H9 (cell line): ENCODE measurements around the gene TMEM176B. TPM values are rescaled to one million over a fixed set of nuclear protein-coding genes. Genes with fewer than 3 reads are reported as not detected.

Experiments
- DNase-seq: peaks from one replicate; pipeline ENCODE4 v3.0.0-alpha.2; 2017
- H2AFZ ChIP-seq: one replicate; pipeline ENCODE4 v1.6.1; 2013; ENCODE audit warnings: mild to moderate bottlenecking, low read length, control low read depth, moderate library complexity
- H2AK5ac ChIP-seq: 2 replicates; pipeline ENCODE4 v1.6.1; 2013; ENCODE audit warnings: low read length, control low read depth, mixed read lengths; ENCODE audit not compliant: insufficient read length
- H2BK120ac ChIP-seq: one replicate; pipeline ENCODE4 v1.6.1; 2013; ENCODE audit warnings: low read depth, mild to moderate bottlenecking, low read length, control low read depth, inconsistent platforms; ENCODE audit not compliant: poor library complexity, severe bottlenecking
- H2BK12ac ChIP-seq: 2 replicates; pipeline ENCODE4 v1.6.1; 2013; ENCODE audit warnings: low read length, control low read depth, mixed read lengths, low read depth; ENCODE audit not compliant: insufficient read length
- H2BK15ac ChIP-seq: 2 replicates; pipeline ENCODE4 v1.6.1; 2013; ENCODE audit warnings: low read depth, low read length, control low read depth
- H2BK20ac ChIP-seq: one replicate; pipeline ENCODE4 v1.6.1; 2013; ENCODE audit warnings: low read depth, mild to moderate bottlenecking, low read length, control low read depth, inconsistent platforms; ENCODE audit not compliant: poor library complexity, severe bottlenecking
- H2BK5ac ChIP-seq: 2 replicates; pipeline ENCODE4 v1.6.1; 2013; ENCODE audit warnings: low read length, control low read depth, mixed read lengths; ENCODE audit not compliant: insufficient read length
- H3K14ac ChIP-seq: 2 replicates; pipeline ENCODE4 v1.6.1; 2013; ENCODE audit warnings: low read length, control low read depth; ENCODE audit not compliant: insufficient read depth
- H3K18ac ChIP-seq: 2 replicates; pipeline ENCODE4 v1.6.1; 2013; ENCODE audit warnings: low read depth, mild to moderate bottlenecking, mixed read lengths, low read length, control low read depth; ENCODE audit not compliant: insufficient read length
- H3K23ac ChIP-seq: 2 replicates; pipeline ENCODE4 v1.6.1; 2013; ENCODE audit warnings: low read length, control low read depth, mixed read lengths, low read depth; ENCODE audit not compliant: insufficient read length
- H3K23me2 ChIP-seq: 2 replicates; pipeline ENCODE4 v1.6.1; 2013; ENCODE audit warnings: low read depth, mild to moderate bottlenecking, mixed read lengths, low read length, control low read depth; ENCODE audit not compliant: insufficient read length, poor library complexity, severe bottlenecking
- H3K27ac ChIP-seq: 2 replicates; pipeline ENCODE4 v1.5.1; 2013; ENCODE audit warnings: low read length, control low read depth, mixed read lengths, low read depth; ENCODE audit not compliant: insufficient read length
- H3K27me3 ChIP-seq: 2 replicates; pipeline ENCODE4 v1.6.1; 2013; ENCODE audit warnings: low read length, control low read depth, inconsistent platforms; ENCODE audit not compliant: insufficient read depth
- H3K4ac ChIP-seq: 2 replicates; pipeline ENCODE4 v1.6.1; 2013; ENCODE audit warnings: low read depth, mild to moderate bottlenecking, control low read depth, inconsistent platforms, low read length, moderate library complexity
- H3K4me1 ChIP-seq: 2 replicates; pipeline ENCODE4 v1.6.1; 2013; ENCODE audit warnings: low read length, control low read depth, inconsistent platforms; ENCODE audit not compliant: insufficient read depth
- H3K4me2 ChIP-seq: 2 replicates; pipeline ENCODE4 v1.6.1; 2013; ENCODE audit warnings: low read length, control low read depth, mixed read lengths; ENCODE audit not compliant: insufficient read length, insufficient read depth
- H3K56ac ChIP-seq: 2 replicates; pipeline ENCODE4 v1.6.1; 2013; ENCODE audit warnings: low read depth, mild to moderate bottlenecking, mixed read lengths, low read length, control low read depth; ENCODE audit not compliant: insufficient read length
- H3K79me1 ChIP-seq: 2 replicates; pipeline ENCODE4 v1.6.1; 2013; ENCODE audit warnings: low read depth, mild to moderate bottlenecking, moderate library complexity, low read length, control low read depth, inconsistent platforms; ENCODE audit not compliant: insufficient read depth, poor library complexity, severe bottlenecking
- H3K79me2 ChIP-seq: 2 replicates; pipeline ENCODE4 v1.6.1; 2013; ENCODE audit warnings: low read length, control low read depth, inconsistent platforms; ENCODE audit not compliant: insufficient read depth
- H3K9ac ChIP-seq: 2 replicates; pipeline ENCODE4 v1.6.1; 2013; ENCODE audit warnings: low read length, control low read depth, mixed read lengths; ENCODE audit not compliant: insufficient read length; ENCODE audit errors: extremely low read depth
- H3K9me3 ChIP-seq: one replicate; pipeline ENCODE4 v1.6.1; 2013; ENCODE audit warnings: low read depth, low read length, inconsistent platforms; ENCODE audit not compliant: control insufficient read depth
- H3T11ph ChIP-seq: one replicate; pipeline ENCODE4 v1.6.1; 2013; ENCODE audit warnings: mild to moderate bottlenecking, low read length, control low read depth, inconsistent platforms
- H4K20me1 ChIP-seq: one replicate; pipeline ENCODE4 v1.6.1; 2013; ENCODE audit not compliant: control insufficient read depth, insufficient read length, insufficient read depth
- H4K5ac ChIP-seq: 2 replicates; pipeline ENCODE4 v1.6.1; 2013; ENCODE audit warnings: low read depth, mild to moderate bottlenecking, mixed read lengths, low read length, control low read depth; ENCODE audit not compliant: insufficient read length
- H4K8ac ChIP-seq: replicated peaks from 2 replicates; pipeline ENCODE4 v1.6.1; 2013; ENCODE audit warnings: low read length, control low read depth, mixed read lengths, low read depth; ENCODE audit not compliant: insufficient read length
- H4K91ac ChIP-seq: 2 replicates; pipeline ENCODE4 v1.6.1; 2013; ENCODE audit warnings: low read depth, mild to moderate bottlenecking, moderate library complexity, mixed read lengths, low read length, control low read depth; ENCODE audit not compliant: insufficient read length
- H3K27ac Mint-ChIP-seq, 3 experiments: 2 replicates in 2 of 3; 3 replicates in 1 of 3; pipeline ENCODE4 v1.8.0; 2020 to 2021; ENCODE audit warnings: mixed read lengths in 3 of 3, mild to moderate bottlenecking in 1 of 3, moderate library complexity in 1 of 3
- H3K27me3 Mint-ChIP-seq: 2 replicates; pipeline ENCODE4 v1.8.0; 2021; ENCODE audit warnings: low read depth, mild to moderate bottlenecking, moderate library complexity, mixed read lengths
- H3K36me3 Mint-ChIP-seq, 3 experiments: 2 replicates in 2 of 3; 3 replicates in 1 of 3; pipeline ENCODE4 v1.8.0; 2020 to 2021; ENCODE audit warnings: low read depth in 3 of 3, mixed read lengths in 3 of 3; ENCODE audit not compliant: insufficient read depth in 1 of 3
- H3K4me1 Mint-ChIP-seq, 2 experiments: 2 replicates each; pipeline ENCODE4 v1.8.0; 2020; ENCODE audit warnings: mixed read lengths in 2 of 2
- H3K4me3 Mint-ChIP-seq, 2 experiments: 2 replicates in 1 of 2; 3 replicates in 1 of 2; pipeline ENCODE4 v1.8.0; 2020 to 2021; ENCODE audit warnings: mild to moderate bottlenecking in 2 of 2, mixed read lengths in 2 of 2, moderate library complexity in 1 of 2
- H3K9me3 Mint-ChIP-seq, 2 experiments: 2 replicates in 1 of 2; 3 replicates in 1 of 2; pipeline ENCODE4 v1.8.0; 2020; ENCODE audit warnings: mild to moderate bottlenecking in 2 of 2, mixed read lengths in 2 of 2, moderate library complexity in 1 of 2
- WGBS: extraction: QIAGEN DNeasy Blood & Tissue Kit; methylation state at CpG from one replicate; pipeline ENCODE4 v1.1.7; 2013; ENCODE audit warnings: missing lambda C conversion rate, low lambda C conversion rate, mixed read lengths; ENCODE audit not compliant: insufficient read length; ENCODE audit errors: extremely low coverage; 5-methylcytosine and 5-hydroxymethylcytosine counted together
- total RNA-seq: library from RNA; stranded (reverse); gene quantifications from 2 replicates; pipeline ENCODE4 v1.2.1, GENCODE V29; 2021
- TF ChIP-seq, protein P1 (sequence below): fragments of 200-600 bp; sonication (generic); conservative IDR thresholded peaks from 3 replicates; pipeline ENCODE4 v1.8.0; 2021; ENCODE audit warnings: antibody characterized with exemption, mild to moderate bottlenecking

Gene TMEM176B
- total RNA-seq, 1 experiment from 2014 or later = 0.85 TPM

GRCh38 chr7:150799156-150799555 lies 1.0 kb downstream of the TMEM176B start:
- no peaks in the 10 kb centered on the region for H3K4me1 ChIP-seq
- H3K27me3 Mint-ChIP-seq = peaks cover 66% of the 10 kb centered on the region
- no peaks in the 10 kb centered on the region for H3K79me2 ChIP-seq
- DNase-seq = no peak
- peak overlapping the region in 1 of 2 experiments; percentile 76; a peak in 2 of 5 replicates for H3K4me3 Mint-ChIP-seq
- H3K14ac ChIP-seq = no peak overlapping the region
- H3K18ac ChIP-seq = no peak overlapping the region
- no peak overlapping the region for H2AK5ac ChIP-seq
- no peak overlapping the region for H3K27ac Mint-ChIP-seq
- WGBS = no CpG with 5 or more reads among the region's 3 CpGs
- H3K27ac ChIP-seq = no peak overlapping the region
- no peak overlapping the region for H3K4ac ChIP-seq
- H4K8ac ChIP-seq = no peak overlapping the region
- H4K91ac ChIP-seq = no peak overlapping the region
- H3K9me3 Mint-ChIP-seq = peaks cover 5 to 13% of the 10 kb centered on the region in 2 experiments; a peak in 4 of 5 replicates
- H2BK120ac ChIP-seq = no peak overlapping the region
- H3K4me2 ChIP-seq = no peak overlapping the region
- no peaks in the 10 kb centered on the region for H4K20me1 ChIP-seq
- no peak overlapping the region for H3T11ph ChIP-seq
- H2BK12ac ChIP-seq = no peak overlapping the region
- peaks cover 35% of the 10 kb centered on the region for H3K27me3 ChIP-seq
- no peak overlapping the region for H2AFZ ChIP-seq
- no peaks in the 10 kb centered on the region for H3K9me3 ChIP-seq
- H3K4me1 Mint-ChIP-seq = peaks cover 0 to 17% of the 10 kb centered on the region in 2 experiments; a peak in 2 of 4 replicates
- H3K36me3 Mint-ChIP-seq = peaks cover 0 to 6% (median 4%) of the 10 kb centered on the region in 3 experiments; a peak in 3 of 7 replicates
- H4K5ac ChIP-seq = no peak overlapping the region
- H3K9ac ChIP-seq = no peak overlapping the region
- H3K56ac ChIP-seq = no peak overlapping the region
- H2BK5ac ChIP-seq = no peak overlapping the region
- no peak overlapping the region for H2BK15ac ChIP-seq
- no peaks in the 10 kb centered on the region for H3K79me1 ChIP-seq
- peaks cover 8% of the 10 kb centered on the region for H3K23me2 ChIP-seq
- TF ChIP-seq, protein P1, sequence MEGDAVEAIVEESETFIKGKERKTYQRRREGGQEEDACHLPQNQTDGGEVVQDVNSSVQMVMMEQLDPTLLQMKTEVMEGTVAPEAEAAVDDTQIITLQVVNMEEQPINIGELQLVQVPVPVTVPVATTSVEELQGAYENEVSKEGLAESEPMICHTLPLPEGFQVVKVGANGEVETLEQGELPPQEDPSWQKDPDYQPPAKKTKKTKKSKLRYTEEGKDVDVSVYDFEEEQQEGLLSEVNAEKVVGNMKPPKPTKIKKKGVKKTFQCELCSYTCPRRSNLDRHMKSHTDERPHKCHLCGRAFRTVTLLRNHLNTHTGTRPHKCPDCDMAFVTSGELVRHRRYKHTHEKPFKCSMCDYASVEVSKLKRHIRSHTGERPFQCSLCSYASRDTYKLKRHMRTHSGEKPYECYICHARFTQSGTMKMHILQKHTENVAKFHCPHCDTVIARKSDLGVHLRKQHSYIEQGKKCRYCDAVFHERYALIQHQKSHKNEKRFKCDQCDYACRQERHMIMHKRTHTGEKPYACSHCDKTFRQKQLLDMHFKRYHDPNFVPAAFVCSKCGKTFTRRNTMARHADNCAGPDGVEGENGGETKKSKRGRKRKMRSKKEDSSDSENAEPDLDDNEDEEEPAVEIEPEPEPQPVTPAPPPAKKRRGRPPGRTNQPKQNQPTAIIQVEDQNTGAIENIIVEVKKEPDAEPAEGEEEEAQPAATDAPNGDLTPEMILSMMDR = no peak
- no peak overlapping the region for H2BK20ac ChIP-seq
- no peak overlapping the region for H3K23ac ChIP-seq
